ENCODE data around the gene GSKIP.

The GSKIP gene

DNA sequence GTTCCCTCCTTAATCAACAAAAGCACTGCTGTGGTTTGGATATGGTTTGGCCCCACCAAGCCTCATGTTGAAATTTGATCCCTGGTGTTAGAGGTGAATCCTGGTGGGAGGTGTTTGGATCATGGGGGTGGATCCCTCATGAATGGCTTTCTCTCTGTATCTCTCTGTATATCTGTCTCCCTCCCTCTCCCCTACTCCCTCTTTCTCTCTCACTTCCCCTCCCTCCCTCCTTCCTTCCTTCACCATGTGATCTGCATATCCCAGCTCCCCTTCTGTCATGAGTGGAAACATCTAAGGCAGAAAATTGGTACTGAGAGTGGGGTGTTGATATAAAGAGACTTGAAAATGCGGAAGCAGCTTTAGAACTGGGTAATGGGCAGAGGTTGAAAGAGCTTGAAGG lies 5.2 kb downstream of the GSKIP start (continued):
- TF ChIP-seq ZNF426 (tag by site-specific recombination; IDR thresholded peaks at IDR 0.05) (no peak), ZNF248 (tag by site-specific recombination; IDR thresholded peaks at IDR 0.05) (no peak), TRIM28 (IDR thresholded peaks at IDR 0.05; ENCODE audit: borderline replicate concordance, low read length) (no peak), ZNF707 (tag by site-specific recombination; IDR thresholded peaks at IDR 0.05) (peak; percentile 79), ZNF510 (tag by site-specific recombination; IDR thresholded peaks at IDR 0.05; ENCODE audit: insufficient replicate concordance) (no peak), ZNF621 (tag by site-specific recombination; IDR thresholded peaks at IDR 0.05) (no peak), MZF1 (tag by site-specific recombination; IDR thresholded peaks at IDR 0.05; ENCODE audit: borderline replicate concordance) (0 out of 2 replicates have a peak, but pooled peaks have one; percentile 34), WT1 (tag by site-specific recombination; IDR thresholded peaks at IDR 0.05) (no peak), ZNF324 (tag by site-specific recombination; IDR thresholded peaks at IDR 0.05) (no peak), ZNF423 (tag by site-specific recombination; IDR thresholded peaks at IDR 0.05) (no peak), ZBTB7A (tag by site-specific recombination; IDR thresholded peaks at IDR 0.05; ENCODE audit: low read depth) (no peak), ZBTB1 (tag by site-specific recombination; IDR thresholded peaks at IDR 0.05) (no peak), ZNF596 (tag by site-specific recombination; IDR thresholded peaks at IDR 0.05) (no peak), ZNF366 (tag by site-specific recombination; conservative IDR thresholded peaks at IDR 0.05) (0 out of 2 replicates have a peak, but pooled peaks have one; percentile 9), BCL11A (tag by site-specific recombination; IDR thresholded peaks at IDR 0.05; ENCODE audit: low read depth) (no peak), ZNF23 (tag by site-specific recombination; IDR thresholded peaks at IDR 0.05; ENCODE audit: borderline replicate concordance) (no peak)
- TF ChIP-seq, protein P1, sequence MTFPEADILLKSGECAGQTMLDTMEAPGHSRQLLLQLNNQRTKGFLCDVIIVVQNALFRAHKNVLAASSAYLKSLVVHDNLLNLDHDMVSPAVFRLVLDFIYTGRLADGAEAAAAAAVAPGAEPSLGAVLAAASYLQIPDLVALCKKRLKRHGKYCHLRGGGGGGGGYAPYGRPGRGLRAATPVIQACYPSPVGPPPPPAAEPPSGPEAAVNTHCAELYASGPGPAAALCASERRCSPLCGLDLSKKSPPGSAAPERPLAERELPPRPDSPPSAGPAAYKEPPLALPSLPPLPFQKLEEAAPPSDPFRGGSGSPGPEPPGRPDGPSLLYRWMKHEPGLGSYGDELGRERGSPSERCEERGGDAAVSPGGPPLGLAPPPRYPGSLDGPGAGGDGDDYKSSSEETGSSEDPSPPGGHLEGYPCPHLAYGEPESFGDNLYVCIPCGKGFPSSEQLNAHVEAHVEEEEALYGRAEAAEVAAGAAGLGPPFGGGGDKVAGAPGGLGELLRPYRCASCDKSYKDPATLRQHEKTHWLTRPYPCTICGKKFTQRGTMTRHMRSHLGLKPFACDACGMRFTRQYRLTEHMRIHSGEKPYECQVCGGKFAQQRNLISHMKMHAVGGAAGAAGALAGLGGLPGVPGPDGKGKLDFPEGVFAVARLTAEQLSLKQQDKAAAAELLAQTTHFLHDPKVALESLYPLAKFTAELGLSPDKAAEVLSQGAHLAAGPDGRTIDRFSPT (tag by site-specific recombination; IDR thresholded peaks at IDR 0.05): no peak
- TF ChIP-seq, protein P2, sequence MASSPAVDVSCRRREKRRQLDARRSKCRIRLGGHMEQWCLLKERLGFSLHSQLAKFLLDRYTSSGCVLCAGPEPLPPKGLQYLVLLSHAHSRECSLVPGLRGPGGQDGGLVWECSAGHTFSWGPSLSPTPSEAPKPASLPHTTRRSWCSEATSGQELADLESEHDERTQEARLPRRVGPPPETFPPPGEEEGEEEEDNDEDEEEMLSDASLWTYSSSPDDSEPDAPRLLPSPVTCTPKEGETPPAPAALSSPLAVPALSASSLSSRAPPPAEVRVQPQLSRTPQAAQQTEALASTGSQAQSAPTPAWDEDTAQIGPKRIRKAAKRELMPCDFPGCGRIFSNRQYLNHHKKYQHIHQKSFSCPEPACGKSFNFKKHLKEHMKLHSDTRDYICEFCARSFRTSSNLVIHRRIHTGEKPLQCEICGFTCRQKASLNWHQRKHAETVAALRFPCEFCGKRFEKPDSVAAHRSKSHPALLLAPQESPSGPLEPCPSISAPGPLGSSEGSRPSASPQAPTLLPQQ (tag by site-specific recombination; IDR thresholded peaks at IDR 0.05): peak; percentile 36; the same call in 1 of the 2 replicates
- TF ChIP-seq, protein P3, sequence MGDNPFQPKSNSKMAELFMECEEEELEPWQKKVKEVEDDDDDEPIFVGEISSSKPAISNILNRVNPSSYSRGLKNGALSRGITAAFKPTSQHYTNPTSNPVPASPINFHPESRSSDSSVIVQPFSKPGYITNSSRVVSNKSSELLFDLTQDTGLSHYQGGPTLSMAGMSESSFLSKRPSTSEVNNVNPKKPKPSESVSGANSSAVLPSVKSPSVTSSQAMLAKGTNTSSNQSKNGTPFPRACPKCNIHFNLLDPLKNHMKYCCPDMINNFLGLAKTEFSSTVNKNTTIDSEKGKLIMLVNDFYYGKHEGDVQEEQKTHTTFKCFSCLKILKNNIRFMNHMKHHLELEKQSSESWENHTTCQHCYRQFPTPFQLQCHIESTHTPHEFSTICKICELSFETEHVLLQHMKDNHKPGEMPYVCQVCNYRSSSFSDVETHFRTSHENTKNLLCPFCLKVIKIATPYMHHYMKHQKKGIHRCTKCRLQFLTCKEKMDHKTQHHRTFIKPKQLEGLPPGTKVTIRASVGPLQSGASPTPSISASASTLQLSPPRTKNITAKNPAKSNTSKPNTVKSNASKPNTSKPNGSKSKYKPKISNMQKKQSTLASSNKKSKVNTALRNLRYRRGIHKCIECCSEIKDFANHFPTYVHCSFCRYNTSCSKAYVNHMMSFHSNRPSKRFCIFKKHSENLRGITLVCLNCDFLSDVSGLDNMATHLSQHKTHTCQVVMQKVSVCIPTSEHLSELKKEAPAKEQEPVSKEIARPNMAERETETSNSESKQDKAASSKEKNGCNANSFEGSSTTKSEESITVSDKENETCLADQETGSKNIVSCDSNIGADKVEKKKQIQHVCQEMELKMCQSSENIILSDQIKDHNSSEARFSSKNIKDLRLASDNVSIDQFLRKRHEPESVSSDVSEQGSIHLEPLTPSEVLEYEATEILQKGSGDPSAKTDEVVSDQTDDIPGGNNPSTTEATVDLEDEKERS (tag by site-specific recombination; IDR thresholded peaks at IDR 0.05): no peak
- TF ChIP-seq, protein P4, sequence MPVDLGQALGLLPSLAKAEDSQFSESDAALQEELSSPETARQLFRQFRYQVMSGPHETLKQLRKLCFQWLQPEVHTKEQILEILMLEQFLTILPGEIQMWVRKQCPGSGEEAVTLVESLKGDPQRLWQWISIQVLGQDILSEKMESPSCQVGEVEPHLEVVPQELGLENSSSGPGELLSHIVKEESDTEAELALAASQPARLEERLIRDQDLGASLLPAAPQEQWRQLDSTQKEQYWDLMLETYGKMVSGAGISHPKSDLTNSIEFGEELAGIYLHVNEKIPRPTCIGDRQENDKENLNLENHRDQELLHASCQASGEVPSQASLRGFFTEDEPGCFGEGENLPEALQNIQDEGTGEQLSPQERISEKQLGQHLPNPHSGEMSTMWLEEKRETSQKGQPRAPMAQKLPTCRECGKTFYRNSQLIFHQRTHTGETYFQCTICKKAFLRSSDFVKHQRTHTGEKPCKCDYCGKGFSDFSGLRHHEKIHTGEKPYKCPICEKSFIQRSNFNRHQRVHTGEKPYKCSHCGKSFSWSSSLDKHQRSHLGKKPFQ (tag by site-specific recombination; IDR thresholded peaks at IDR 0.05): no peak
- TF ChIP-seq, protein P5, sequence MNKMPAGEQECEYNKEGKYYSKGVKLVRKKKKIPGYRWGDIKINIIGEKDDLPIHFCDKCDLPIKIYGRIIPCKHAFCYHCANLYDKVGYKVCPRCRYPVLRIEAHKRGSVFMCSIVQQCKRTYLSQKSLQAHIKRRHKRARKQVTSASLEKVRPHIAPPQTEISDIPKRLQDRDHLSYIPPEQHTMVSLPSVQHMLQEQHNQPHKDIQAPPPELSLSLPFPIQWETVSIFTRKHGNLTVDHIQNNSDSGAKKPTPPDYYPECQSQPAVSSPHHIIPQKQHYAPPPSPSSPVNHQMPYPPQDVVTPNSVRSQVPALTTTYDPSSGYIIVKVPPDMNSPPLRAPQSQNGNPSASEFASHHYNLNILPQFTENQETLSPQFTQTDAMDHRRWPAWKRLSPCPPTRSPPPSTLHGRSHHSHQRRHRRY (tag by site-specific recombination; IDR thresholded peaks at IDR 0.05): no peak
- TF ChIP-seq, protein P6, sequence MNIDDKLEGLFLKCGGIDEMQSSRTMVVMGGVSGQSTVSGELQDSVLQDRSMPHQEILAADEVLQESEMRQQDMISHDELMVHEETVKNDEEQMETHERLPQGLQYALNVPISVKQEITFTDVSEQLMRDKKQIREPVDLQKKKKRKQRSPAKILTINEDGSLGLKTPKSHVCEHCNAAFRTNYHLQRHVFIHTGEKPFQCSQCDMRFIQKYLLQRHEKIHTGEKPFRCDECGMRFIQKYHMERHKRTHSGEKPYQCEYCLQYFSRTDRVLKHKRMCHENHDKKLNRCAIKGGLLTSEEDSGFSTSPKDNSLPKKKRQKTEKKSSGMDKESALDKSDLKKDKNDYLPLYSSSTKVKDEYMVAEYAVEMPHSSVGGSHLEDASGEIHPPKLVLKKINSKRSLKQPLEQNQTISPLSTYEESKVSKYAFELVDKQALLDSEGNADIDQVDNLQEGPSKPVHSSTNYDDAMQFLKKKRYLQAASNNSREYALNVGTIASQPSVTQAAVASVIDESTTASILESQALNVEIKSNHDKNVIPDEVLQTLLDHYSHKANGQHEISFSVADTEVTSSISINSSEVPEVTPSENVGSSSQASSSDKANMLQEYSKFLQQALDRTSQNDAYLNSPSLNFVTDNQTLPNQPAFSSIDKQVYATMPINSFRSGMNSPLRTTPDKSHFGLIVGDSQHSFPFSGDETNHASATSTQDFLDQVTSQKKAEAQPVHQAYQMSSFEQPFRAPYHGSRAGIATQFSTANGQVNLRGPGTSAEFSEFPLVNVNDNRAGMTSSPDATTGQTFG (tag by site-specific recombination; IDR thresholded peaks at IDR 0.05; ENCODE audit: borderline replicate concordance): no peak
- TF ChIP-seq, protein P7, sequence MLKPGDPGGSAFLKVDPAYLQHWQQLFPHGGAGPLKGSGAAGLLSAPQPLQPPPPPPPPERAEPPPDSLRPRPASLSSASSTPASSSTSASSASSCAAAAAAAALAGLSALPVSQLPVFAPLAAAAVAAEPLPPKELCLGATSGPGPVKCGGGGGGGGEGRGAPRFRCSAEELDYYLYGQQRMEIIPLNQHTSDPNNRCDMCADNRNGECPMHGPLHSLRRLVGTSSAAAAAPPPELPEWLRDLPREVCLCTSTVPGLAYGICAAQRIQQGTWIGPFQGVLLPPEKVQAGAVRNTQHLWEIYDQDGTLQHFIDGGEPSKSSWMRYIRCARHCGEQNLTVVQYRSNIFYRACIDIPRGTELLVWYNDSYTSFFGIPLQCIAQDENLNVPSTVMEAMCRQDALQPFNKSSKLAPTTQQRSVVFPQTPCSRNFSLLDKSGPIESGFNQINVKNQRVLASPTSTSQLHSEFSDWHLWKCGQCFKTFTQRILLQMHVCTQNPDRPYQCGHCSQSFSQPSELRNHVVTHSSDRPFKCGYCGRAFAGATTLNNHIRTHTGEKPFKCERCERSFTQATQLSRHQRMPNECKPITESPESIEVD (tag by site-specific recombination; IDR thresholded peaks at IDR 0.05): 0 out of 2 replicates have a peak, but pooled peaks have one; percentile 16
